GM21367 (cell line): ENCODE measurements around the gene ARAP3.

Source experiments
- ATAC-seq: cut with Tn5 transposase; IDR thresholded peaks from one replicate; pipeline ENCODE4 v1.9.1; 2021; ENCODE audit not compliant: unreplicated experiment

Gene ARAP3

DNA sequence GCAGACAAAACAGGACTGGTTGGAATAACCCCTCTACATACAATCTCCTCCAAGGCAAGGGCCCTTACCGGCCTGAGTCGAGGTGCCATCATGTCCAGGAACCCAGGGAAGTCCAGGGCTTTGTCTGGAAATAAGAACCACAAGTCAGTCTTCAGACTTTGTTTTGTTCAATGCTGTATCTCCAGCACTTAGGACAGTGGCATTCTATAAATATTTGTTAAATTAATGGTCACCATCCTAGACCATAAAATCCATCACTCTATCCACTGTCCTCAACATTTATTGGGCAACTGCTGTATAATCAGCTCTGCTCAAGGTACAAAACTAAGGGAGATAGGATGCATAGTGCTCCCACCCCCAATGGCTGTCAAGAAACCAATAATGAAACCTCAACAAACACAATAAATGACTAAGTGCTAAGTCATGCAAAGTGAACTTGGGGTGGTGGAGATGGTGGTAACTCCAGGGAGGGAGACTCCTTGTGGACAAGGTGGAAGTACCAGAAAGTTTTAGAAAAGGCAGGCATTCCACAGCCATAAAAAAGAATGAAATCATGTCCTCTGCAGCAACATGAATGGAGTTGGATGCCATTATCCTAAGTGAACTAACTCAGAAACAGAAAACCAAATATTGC is 40.3 kb downstream of the ARAP3 start:
- peak; percentile 44 for ATAC-seq

DNA sequence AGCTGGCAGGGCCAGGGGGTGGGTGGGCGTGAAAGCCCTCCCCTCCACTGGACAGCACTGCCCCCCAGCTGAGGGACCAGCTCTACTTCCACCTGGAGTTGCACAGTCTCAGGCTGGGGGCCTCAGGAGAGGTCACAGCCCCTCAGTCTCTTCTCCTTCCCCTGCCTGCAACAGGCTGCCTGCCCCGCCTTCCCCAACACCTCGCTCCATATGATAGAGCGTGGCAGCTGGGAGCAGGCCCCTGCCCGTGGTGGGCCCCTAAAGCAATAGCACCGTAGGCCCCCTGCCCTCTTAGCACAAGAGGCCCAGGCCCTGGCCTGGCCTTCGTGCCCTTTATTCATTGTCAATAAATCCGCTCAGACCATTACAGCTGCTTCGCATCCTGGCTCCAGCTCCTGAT is 41.3 kb downstream of the ARAP3 start:
- ATAC-seq: no peak

DNA sequence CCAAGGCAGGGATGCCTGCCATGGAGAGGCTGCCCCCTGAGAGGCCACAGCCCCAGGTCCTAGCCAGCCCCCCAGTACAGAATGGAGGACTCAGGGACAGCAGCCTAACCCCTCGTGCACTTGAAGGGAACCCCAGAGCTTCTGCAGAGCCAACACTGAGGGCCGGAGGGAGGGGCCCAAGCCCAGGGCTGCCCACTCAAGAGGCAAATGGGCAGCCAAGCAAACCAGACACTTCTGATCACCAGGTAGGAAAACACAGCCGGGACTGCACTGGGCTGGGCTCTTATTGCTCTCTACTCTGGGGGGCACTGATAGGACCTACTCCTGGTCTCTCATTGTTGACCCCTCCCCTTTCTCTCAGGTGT is 42.0 kb downstream of the ARAP3 start:
- ATAC-seq: no peak

DNA sequence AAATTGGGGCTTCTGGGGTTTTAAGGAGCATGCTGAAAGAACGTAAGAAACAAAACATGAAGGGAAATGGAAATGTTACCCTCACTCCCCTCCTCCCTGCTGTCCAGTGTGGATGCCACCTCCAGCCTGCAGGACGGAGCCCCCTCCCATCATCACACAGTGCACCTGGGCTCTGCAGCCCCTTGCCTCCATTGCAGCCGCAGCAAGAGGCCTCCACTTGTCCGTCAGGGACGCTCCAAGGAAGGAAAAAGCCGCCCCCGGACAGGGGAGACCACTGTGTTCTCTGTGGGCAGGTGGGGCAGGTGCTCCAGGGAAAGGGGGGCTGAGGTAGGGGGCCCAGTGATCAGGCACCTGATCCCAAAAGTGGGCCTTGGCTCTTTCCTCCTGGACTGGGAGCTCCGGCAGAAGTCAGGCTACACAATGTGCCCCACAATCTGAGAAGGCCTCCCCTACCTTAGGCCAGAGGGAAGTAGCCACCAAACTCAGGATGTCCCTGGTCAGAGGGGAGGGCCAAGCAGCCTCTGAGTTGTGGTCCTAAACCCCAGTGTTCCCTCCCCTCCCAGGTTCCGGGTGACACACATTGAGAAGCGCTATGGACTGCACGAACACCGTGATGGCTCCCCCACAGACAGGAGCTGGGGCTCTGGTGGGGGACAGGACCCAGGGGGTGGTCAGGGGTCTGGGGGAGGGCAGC is 42.5 kb downstream of the ARAP3 start:
- ATAC-seq: no peak

DNA sequence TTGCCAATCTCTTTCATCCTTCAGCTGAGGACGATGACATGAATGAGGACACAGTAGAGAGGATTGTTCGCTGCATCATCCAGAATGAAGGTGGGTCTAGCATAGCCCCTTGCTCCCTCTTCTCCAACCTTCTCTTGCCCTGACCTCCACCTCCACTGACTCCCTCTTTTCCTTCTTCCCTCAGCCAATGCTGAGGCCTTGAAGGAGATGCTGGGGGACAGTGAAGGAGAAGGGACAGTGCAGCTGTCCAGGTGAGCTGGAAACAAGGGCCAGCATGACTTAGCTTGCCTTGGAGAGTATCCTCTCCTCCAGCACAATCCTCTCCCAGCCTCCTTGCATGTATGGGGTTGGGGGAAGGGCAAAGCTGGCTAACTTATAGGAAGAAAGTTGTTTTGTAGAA is 43.3 kb downstream of the ARAP3 start:
- no peak for ATAC-seq

DNA sequence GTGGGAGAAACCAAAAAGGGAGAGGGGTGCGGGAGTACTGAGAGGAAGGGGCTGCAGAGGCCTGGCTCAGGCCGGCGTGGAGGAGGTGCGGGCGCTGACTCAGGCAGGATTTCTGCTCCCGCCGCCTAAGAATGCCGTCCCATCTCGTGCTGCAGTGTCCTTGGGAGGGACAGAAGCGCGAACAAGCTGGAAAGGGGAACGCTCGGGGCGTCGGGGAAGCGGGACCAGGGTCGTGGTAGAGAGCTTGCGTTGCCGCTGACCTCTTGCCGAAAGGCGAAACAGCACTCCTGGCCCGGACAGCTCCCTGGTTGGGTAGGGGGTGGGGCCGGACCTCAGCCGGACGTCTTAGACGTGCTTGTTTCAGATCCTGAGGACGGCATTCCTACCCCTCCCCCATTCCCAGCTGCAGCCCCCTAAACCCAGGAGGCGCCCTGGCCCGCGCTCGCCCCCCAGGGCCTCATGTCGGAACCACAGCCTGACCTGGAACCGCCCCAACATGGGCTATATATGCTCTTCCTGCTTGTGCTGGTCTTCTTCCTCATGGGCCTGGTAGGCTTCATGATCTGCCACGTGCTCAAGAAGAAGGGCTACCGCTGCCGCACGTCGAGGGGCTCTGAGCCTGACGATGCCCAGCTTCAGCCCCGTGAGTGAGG is 44.1 kb downstream of the ARAP3 start:
- ATAC-seq: peak; percentile 29

DNA sequence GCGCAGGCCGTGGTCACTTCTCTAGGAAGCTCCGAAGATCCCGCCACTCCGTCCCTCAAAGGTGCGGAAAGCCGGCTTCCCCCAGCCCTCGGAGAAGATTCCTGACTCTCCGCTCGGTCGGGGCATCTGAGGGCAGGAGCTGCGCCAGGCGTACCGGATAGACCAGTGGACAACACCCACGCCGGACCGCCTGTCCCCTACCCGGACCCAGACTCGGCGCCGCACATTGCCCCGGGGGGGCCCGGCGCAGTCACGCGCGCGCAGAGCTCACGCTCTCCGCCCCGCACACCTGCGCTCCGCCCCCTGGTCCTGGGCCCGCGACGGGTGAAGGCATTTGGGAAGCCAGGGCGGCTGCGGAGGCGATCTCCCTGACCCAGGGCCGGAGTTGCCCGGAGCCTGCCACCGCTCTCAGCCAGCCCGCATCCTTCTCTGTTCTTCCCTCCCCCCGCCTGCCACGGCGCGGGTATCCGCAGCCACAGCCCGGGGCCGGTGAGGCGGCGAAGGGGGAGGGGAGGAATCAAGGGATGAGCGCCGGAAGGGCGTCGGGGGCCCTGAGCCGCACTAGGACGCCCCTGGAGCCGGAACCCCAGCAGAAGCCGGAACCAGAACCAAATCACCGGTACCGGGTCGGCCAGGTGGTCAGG is 44.8 kb downstream of the ARAP3 start:
- peak; percentile 7 for ATAC-seq

DNA sequence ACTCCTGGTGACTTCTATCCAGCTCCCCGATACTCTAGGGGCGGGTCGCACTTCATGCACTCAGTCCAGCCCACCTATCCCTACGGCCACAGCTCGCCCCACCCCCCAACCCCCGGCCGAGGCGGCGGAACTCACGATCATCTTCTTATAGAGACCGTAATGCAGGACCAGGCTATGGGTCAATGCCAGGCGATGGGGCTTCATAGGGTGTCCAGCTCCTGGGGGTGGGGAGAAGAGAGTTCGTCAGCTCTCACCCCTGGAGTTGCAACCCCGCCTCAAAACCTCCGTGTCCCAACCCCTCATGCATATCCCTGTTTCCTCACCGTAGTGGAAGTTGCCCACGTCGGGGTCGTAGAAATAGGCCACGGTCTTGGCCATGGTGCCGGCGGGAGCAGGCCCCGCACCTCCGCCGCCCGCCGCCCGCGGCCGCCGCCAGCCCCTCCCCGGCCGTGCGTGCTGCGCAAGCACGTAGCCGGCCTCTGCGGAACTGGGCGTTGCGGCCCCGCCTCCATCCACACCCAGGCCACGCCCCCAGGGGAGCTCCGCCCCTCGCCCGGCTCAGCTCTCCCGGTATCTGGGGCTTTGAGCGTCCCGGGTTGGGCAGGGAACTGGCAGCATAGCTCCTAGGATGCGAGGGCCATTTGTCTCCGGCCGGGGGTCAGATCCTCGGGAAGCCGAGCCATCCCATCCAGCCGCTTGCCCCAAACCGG is 45.5 kb downstream of the ARAP3 start, which contains the start of the genes HDAC3 and RELL2:
Gene HDAC3, minus strand, starts transcription at position 437 of the 710 bp plus-strand sequence. Its CDS starts 59 bp downstream, at position 378.
Gene RELL2, plus strand, starts transcription at position 585 of the 710 bp plus-strand sequence. CDS start 1,229 bp downstream, outside the sequence.
- peak; percentile 53 for ATAC-seq

DNA sequence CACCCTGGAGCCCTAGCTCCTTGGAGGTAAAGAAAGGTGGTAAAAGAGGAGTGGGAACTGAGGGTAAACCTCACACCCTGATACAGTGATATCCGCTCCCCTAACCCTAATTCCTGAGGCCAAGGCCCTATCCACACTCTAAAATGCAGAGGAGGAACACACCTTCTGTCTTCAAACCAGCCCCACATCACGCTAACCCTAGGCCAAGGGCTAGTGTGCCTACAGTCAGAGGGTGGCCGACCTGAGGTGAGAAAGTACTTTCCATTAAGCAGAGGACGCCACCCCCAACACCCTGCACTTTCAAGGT is 46.0 kb downstream of the ARAP3 start:
- ATAC-seq: no peak

DNA sequence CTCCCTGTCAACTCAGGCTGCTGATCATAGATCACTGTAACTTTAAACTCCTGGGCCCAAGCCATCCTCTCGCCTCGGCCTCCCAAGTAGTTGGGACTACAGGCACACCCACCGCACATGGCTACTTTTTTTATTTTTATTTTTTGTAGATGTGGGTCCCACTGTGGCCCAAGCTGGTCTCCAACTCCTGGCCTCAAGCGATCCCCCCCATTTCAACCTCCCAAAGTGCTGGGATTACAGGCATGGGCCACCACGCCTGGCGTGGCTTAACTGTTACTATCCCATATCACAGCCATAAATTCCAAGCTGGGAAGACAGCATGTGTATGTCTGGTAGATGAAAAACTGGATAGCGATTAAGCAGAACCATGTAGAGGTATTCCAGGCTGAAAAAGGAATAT is 46.4 kb downstream of the ARAP3 start:
- ATAC-seq: no peak

DNA sequence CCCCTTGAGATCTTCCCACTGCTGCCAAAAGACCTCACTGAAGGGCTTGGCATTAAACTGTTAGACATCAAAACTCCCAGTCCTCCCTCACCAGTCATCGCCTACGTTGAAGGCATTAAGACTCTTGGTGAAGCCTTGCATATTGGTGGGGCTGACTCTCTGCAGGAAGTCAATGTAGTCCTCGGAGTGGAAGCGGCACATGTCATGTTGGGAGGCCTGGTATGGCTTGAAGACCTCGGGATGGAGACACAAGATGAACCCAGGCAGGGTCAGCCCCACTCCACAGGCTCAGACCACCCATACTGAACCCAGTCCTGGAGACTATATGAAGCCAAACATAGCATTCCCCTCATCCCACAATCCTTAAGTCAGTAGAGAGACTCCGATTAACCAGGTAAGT is 47.3 kb downstream of the ARAP3 start:
- no peak for ATAC-seq

DNA sequence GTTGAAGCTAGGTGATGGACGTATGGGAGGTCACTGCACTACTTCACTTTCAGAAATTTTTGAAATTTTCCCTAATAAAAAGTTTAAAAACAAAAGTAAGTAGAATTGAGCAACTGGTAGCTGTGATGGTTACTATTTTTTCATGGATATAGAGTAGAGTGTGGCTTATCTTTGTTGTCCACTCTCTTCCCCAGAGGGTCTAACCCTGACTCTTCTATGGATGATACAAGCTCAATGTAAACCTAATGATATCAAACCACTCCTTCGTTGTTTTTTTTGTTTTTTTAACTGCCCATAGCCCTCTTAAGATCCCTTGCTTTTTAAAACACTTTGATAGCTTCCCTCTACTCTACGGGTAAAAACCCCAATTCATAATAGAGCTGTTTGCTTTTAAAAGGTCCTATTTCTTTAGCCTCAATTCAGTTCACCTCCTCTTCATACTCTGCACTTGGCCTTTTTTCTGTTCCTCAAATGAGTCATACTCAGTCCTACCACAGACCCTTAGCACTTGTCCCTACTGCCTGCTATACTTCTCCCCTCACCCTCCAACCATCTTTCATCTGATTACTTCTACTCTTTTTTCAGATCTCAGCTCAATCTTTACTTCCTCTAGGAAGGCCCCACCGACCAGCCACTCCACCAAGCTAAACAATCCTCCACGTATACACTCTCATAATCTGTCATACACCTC is 48.0 kb downstream of the ARAP3 start:
- peak; percentile 70 for ATAC-seq

DNA sequence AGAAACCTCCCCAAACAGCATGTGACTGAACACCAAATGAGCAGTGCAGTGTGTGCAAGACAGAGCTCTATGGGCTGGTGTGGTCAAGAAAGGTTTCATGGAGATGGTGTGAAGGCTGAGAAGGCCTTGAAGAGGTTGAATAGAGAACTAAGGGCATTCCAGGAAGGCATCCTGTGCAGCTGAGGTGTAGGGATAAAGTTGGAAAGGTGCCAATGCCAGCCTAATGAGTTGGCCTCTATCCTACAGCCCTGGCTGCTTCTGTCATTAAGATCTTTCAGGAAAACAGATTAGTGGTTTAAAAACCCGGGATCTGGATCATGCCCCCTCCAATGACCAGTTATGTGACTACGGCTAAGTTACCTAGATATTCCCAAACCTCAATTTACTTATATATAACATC is 49.4 kb downstream of the ARAP3 start:
- no peak for ATAC-seq

DNA sequence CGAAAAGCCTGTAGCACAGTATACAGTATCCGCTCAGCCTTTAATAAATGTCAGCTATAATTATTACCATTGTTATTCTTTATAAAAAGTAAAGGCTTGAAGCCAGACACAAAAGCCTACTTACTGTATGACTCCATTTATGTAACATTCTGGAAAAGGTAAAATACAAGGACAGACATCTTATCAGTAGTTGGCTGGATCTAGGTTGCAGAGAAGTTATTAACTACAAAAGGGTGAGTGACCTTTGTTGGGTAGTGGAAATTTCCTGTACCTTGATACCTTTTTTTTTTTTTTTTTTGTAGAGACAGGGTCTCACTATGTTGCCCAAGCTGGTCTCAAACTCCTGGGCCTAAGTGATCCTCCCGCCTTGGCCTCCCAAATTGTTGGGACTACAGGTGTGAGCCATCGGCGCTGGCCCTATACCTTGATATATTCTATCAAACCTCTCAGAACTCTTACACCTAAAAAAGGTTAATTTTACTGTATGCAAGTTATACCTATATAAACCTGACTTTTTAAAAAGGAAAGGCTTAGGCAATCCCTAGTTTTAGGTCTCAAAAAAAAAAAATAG is 51.4 kb downstream of the ARAP3 start:
- no peak for ATAC-seq

DNA sequence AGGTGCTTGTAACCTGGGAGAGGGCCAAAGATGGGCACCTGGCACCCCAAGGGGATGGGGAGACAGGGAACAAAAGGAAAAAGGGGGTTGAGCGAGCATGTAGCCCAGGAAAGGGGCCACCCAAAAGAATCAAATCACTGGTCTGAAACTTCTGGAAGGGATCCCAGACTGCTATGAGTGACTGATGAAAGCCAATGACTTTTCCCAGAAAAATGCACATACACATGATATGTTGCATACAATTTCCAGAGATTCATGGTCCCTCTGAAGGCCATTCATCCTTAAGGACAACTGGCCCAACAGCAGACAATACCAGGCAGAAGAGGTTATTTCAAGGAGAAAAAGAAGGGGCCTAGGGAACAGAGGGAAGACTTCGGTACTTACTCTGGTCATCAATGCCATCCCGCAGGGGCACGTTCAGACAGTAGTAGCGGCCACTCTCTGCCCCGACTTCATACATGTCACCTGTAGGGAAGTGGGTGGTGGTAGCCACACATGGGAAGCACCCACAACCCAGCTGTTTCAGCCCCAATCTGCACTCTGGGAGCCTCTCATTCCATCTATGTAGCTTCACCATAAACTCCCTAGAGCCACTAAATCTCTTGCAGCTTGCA is 53.7 kb downstream of the ARAP3 start:
- ATAC-seq: no peak

DNA sequence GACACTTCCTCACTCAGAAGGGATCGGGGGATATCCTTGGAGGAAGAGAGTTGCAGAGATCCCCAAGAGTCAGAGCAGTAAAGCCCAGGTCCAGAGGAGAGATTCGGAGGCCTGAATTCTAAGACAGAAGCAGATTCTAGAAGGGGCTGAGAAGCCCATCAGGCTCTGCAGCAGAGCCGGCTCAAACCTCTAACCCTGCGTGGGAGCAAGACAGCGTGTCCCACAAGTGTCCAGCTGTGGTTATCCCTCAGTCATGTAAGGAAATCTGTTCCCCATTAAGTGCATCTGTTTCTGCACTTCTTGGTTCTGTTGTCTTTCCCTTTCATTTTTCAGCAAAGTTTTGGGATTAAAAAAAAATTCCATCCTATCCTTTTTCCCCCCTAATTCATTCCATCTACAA is 58.4 kb downstream of the ARAP3 start:
- ATAC-seq: no peak

DNA sequence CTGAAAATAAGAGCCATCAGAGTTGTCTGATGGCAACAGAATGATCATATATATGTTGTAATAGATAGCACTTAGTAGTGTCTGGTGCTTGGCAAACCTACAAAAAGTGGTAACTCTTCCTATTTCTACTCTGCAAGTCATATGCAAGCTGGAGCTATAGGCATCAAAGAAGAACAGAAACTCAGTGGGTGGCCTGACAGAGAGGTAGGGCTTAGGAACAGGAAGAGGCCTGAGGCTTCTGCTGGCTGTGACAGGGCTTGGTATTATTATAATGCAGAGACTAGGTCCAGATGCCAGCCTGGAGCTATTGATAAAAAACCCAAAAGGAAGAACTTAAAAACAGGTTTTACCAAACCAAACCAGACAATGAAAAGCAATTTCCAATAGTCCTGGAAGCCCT is 58.8 kb downstream of the ARAP3 start:
- peak; percentile 66 for ATAC-seq

DNA sequence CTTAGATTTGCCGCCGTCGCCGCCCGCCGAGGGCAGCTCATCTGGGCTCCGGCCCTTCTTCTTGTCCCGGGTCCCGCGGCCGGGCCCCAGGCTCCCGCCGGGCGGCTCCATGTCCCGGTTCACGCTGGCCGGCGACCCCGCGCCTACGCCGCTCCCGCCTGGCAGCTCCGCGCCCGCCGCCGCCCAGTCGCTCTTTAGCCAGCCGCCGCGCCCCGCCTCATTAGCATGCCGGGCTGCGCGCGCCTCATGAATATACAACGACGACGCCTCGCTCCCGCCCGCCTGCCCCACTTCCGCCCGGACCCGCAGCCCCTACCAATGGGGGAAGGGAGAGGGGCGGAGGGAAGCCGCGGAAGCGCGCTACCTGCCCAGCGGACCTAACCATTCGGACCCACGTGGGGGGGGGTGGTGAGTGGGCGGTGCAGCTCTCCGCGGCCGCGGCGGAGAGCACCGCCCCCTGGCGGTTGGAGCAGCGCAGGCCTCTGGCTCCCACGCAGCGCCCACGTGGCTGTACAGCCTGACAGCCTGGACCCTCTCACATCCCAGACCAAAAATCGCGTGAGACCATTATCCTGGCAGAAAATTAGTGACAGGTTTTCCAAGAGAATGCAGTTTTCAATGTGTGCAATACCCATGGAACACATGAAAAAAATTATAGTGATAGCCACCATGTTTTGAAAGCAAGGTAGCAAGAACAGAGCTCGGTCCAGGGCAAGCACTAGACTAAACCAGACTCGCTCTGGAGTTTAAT is 63.1 kb downstream of the ARAP3 start, which contains the start of gene DIAPH1:
Gene DIAPH1, minus strand, starts transcription at position 197 of the 751 bp plus-strand sequence. Its CDS starts 86 bp downstream, at position 111.
- ATAC-seq: peak; percentile 74
